GM23338 (cell line): Measurements from ENCODE around the gene PROSER2. TPM values are rescaled to one million over a fixed set of nuclear protein-coding genes. Genes with fewer than 3 reads are reported as not detected.

Experiments
- ATAC-seq: fragments of 200-7000 bp; cut with Tn5 transposase; 3 replicates; pipeline ENCODE4 v1.9.1; 2020
- DNase-seq: peaks from one replicate; pipeline ENCODE4 v3.0.0-alpha.2; 2015; ENCODE audit warnings: low spot score
- H2AFZ ChIP-seq: fragments of 200-600 bp; sonication (generic); 2 replicates; pipeline ENCODE4 v1.8.0; 2016; ENCODE audit warnings: antibody characterized with exemption, mild to moderate bottlenecking, moderate library complexity
- H3F3A ChIP-seq: fragments of 200-600 bp; sonication (generic); replicated peaks from 2 replicates; pipeline ENCODE4 v1.8.0; 2017; ENCODE audit warnings: antibody characterized with exemption, mixed run types, low read depth
- H3K27ac ChIP-seq: fragments of 200-600 bp; sonication (generic); 2 replicates; pipeline ENCODE4 v1.6.1; 2016; ENCODE audit warnings: low read depth
- H3K27me3 ChIP-seq: fragments of 200-600 bp; sonication (generic); 2 replicates; pipeline ENCODE4 v1.8.0; 2016; ENCODE audit warnings: mild to moderate bottlenecking, mixed run types, moderate library complexity; ENCODE audit not compliant: insufficient read depth
- H3K36me3 ChIP-seq: fragments of 200-600 bp; sonication (generic); 2 replicates; pipeline ENCODE4 v1.8.0; 2016; ENCODE audit warnings: mild to moderate bottlenecking; ENCODE audit not compliant: insufficient read depth
- H3K4me1 ChIP-seq: fragments of 200-600 bp; sonication (generic); 2 replicates; pipeline ENCODE4 v1.8.0; 2016; ENCODE audit warnings: mild to moderate bottlenecking, moderate library complexity; ENCODE audit not compliant: insufficient read depth
- H3K4me2 ChIP-seq: fragments of 200-600 bp; sonication (generic); 2 replicates; pipeline ENCODE4 v1.7.1; 2017; ENCODE audit warnings: mixed run types
- H3K4me3 ChIP-seq: fragments of 200-600 bp; sonication (generic); 2 replicates; pipeline ENCODE4 v1.6.1; 2016; ENCODE audit warnings: mixed run types
- H3K79me2 ChIP-seq: fragments of 200-600 bp; sonication (generic); replicated peaks from 2 replicates; pipeline ENCODE4 v1.8.0; 2017; ENCODE audit warnings: mild to moderate bottlenecking; ENCODE audit not compliant: insufficient read depth
- H3K9me2 ChIP-seq: fragments of 200-600 bp; sonication (generic); 2 replicates; pipeline ENCODE4 v1.8.0; 2017; ENCODE audit not compliant: insufficient read depth
- H4K20me1 ChIP-seq: fragments of 200-600 bp; sonication (generic); replicated peaks from 2 replicates; pipeline ENCODE4 v1.8.0; 2017; ENCODE audit warnings: mild to moderate bottlenecking; ENCODE audit not compliant: insufficient read depth
- H3K27ac Mint-ChIP-seq: 2 replicates; pipeline ENCODE4 v1.8.0; 2020; ENCODE audit warnings: inconsistent platforms, mild to moderate bottlenecking, moderate library complexity, mixed read lengths
- H3K27me3 Mint-ChIP-seq: 3 replicates; pipeline ENCODE4 v1.8.0; 2022; ENCODE audit warnings: low read depth, mild to moderate bottlenecking, moderate library complexity, mixed read lengths, inconsistent platforms; ENCODE audit not compliant: insufficient read depth, poor library complexity
- H3K36me3 Mint-ChIP-seq: 3 replicates; pipeline ENCODE4 v1.8.0; 2021; ENCODE audit warnings: low read depth, mild to moderate bottlenecking, inconsistent platforms, moderate library complexity, mixed read lengths
- H3K4me1 Mint-ChIP-seq: 3 replicates; pipeline ENCODE4 v1.8.0; 2020; ENCODE audit warnings: mild to moderate bottlenecking, inconsistent platforms, mixed read lengths
- H3K4me3 Mint-ChIP-seq: 3 replicates; pipeline ENCODE4 v1.8.0; 2021; ENCODE audit warnings: moderate library complexity, mild to moderate bottlenecking, inconsistent platforms, mixed read lengths
- H3K9me3 Mint-ChIP-seq: 3 replicates; pipeline ENCODE4 v1.8.0; 2020; ENCODE audit warnings: moderate library complexity, mild to moderate bottlenecking, inconsistent platforms, mixed read lengths
- CREB1 ChIP-seq: fragments of 250-450 bp; sonication (Bioruptor Pico); IDR thresholded peaks from 2 replicates; pipeline ENCODE4 v1.5.0; 2020; ENCODE audit warnings: low read depth, mild to moderate bottlenecking, moderate library complexity
- CTCF ChIP-seq, 2 experiments: fragments of 200-600 bp in 1 of 2; sonication (generic) in 1 of 2; conservative IDR thresholded peaks; 2 replicates each; pipeline versions ENCODE4 v1.5.1 to v1.6.1; 2016 to 2017; ENCODE audit warnings: antibody characterized with exemption in 2 of 2, low read depth in 2 of 2, mild to moderate bottlenecking in 2 of 2, moderate library complexity in 1 of 2
- EZH2phosphoT487 ChIP-seq: fragments of 200-600 bp; sonication (generic); IDR thresholded peaks from one replicate; pipeline ENCODE4 v1.8.1; 2018; ENCODE audit warnings: antibody characterized with exemption; ENCODE audit not compliant: unreplicated experiment
- STAT1 ChIP-seq: IDR thresholded peaks from one replicate; pipeline ENCODE4 v1.6.1; 2016; ENCODE audit warnings: antibody characterized with exemption; ENCODE audit not compliant: unreplicated experiment
- ZNF114 ChIP-seq: fragments of 250-450 bp; sonication (Bioruptor Pico); IDR thresholded peaks from 2 replicates; pipeline ENCODE4 v1.5.0; 2020; ENCODE audit warnings: mild to moderate bottlenecking, moderate library complexity
- ZNF331 ChIP-seq: fragments of 250-450 bp; sonication (Bioruptor Pico); IDR thresholded peaks from 2 replicates; pipeline ENCODE4 v1.5.0; 2020; ENCODE audit warnings: low read depth, mild to moderate bottlenecking, moderate library complexity
- ZNF462 ChIP-seq: fragments of 250-450 bp; sonication (Bioruptor Pico); IDR thresholded peaks from 2 replicates; pipeline ENCODE4 v1.5.0; 2020; ENCODE audit warnings: mild to moderate bottlenecking, moderate library complexity
- polyA plus RNA-seq: library from polyadenylated mRNA; unstranded; fragments of >200 nt; fragmentation: Nextera tagmentation; extraction: Ambion mirVana; gene quantifications from 2 replicates; pipeline ENCODE4 v1.2.1, GENCODE V29; 2016
- total RNA-seq: library from RNA; depleted of rRNA; stranded (reverse); fragments of >200 nt; shearing (Covaris generic); gene quantifications from 2 replicates; pipeline ENCODE4 v1.2.3, GENCODE V29; 2014

The PROSER2 gene
- total and polyA plus RNA-seq, 2 experiments from 2014 or later, result 4.2 to 10.8 TPM

DNA sequence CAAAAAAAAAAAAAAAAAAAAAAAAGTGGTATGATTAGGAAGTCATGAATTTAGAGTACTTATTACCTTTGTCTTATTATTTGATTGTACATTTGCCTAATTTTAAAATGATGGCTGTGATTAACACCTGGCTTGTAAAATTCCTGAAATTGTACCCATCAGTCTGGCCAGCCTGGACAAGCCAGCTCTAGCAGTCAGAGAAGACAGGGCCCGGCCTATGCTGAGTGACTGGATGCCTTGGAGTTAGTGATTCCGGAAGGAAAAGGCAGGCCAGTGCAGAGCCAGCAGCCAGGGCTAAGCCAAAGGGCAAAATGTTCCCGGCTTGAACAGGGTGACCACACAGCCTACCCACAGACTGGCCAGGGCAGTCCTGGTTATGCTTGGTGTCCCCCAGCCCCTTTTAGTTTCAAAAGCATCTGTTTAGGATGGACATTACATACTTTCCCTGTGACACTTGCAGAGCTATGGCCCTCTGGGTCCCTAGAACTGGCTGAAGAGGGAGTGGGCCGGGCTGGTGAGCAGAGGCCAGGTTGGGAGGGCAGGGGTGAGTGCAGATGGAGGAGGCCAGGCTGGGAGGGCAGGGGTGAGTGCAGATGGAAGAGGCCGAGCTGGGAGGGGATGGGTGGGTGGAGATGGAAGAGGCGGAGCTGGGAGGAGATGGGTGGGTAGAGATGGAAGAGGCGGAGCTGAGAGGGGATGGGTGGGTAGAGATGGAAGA is 61.7 kb downstream of the PROSER2 start:
- Histone ChIP-seq H3K4me3 (no peak overlapping the region), H3K36me3 (no peaks in the 10 kb centered on the region), H3F3A (no peaks in the 10 kb centered on the region), H2AFZ (no peak overlapping the region), H3K4me1 (no peaks in the 10 kb centered on the region), H3K9me2 (no peaks in the 10 kb centered on the region), H3K4me2 (no peak overlapping the region), H3K79me2 (no peaks in the 10 kb centered on the region), H3K27me3 (no peaks in the 10 kb centered on the region), H3K27ac (no peak overlapping the region), H4K20me1 (no peaks in the 10 kb centered on the region)
- DNase-seq (no peak), ATAC-seq (no peak)
- Mint-ChIP-seq H3K27me3 (peaks cover 6% of the 10 kb centered on the region), H3K27ac (no peak overlapping the region), H3K4me1 (peaks cover 6% of the 10 kb centered on the region), H3K9me3 (no peaks in the 10 kb centered on the region), H3K4me3 (no peak overlapping the region), H3K36me3 (peaks cover 2% of the 10 kb centered on the region; the same call in 1 of the 3 replicates)
- TF ChIP-seq ZNF331 (CRISPR knock-in tag) (no peak), CTCF (conservative IDR thresholded peaks at IDR 0.05; ENCODE audit: low read depth in 2 of 2) (no peak), ZNF114 (CRISPR knock-in tag) (no peak), ZNF462 (CRISPR knock-in tag) (no peak), EZH2phosphoT487 (no peak), CREB1 (no peak), STAT1 (no peak)
